Stimulated activated CD8-positive, alpha-beta memory T cell treated with anti-CD3 and anti-CD28 coated beads, Interleukin-7, amount 100 ng/mL, for 24 hours (primary cell): ENCODE results near the gene GAPDHS.

ENCODE experiments used
- DNase-seq: peaks from one replicate; pipeline ENCODE4 v3.0.0-alpha.2; 2020; ENCODE audit warnings: low read depth

GAPDHS gene

GRCh38 chr19:35510626-35510964 lies 22.7 kb upstream of the GAPDHS start:
- DNase-seq = no peak

GRCh38 chr19:35511337-35511736 lies 21.9 kb upstream of the GAPDHS start:
- DNase-seq = no peak

- no peak for DNase-seq
These were observed 20.2 kb upstream of the GAPDHS start for GRCh38 chr19:35512831-35513627.

GRCh38 chr19:35513628-35514281 lies 19.5 kb upstream of the GAPDHS start, which contains the start of gene DMKN:
DMKN (minus strand) TSS chr19:35513649; CDS start chr19:35513475, 174 bp downstream.
- DNase-seq = no peak

- DNase-seq = no peak
These were observed 18.9 kb upstream of the GAPDHS start for GRCh38 chr19:35514282-35514809.

GRCh38 chr19:35516310-35516709 lies 16.9 kb upstream of the GAPDHS start:
- DNase-seq = no peak

GRCh38 chr19:35517342-35517741 lies 15.9 kb upstream of the GAPDHS start:
- DNase-seq = no peak

GRCh38 chr19:35518313-35518712 lies 14.9 kb upstream of the GAPDHS start:
- no peak for DNase-seq

GRCh38 chr19:35519291-35519690 lies 14.0 kb upstream of the GAPDHS start:
- DNase-seq = no peak

- no peak for DNase-seq
These were observed 12.0 kb upstream of the GAPDHS start for GRCh38 chr19:35521124-35521743.

- DNase-seq = no peak
These were observed 10.4 kb upstream of the GAPDHS start for GRCh38 chr19:35522745-35523327.

GRCh38 chr19:35524181-35524837 lies 8.9 kb upstream of the GAPDHS start:
- DNase-seq = no peak

GRCh38 chr19:35525873-35526272 lies 7.4 kb upstream of the GAPDHS start:
- no peak for DNase-seq

- no peak for DNase-seq
These were observed 4.8 kb upstream of the GAPDHS start, which contains the start of gene SBSN for GRCh38 chr19:35528218-35529038. SBSN (minus strand) TSS chr19:35528311; CDS start chr19:35528281, 30 bp downstream.

GRCh38 chr19:35529241-35530218 lies 3.7 kb upstream of the GAPDHS start:
- no peak for DNase-seq

GRCh38 chr19:35531291-35531690 lies 2.0 kb upstream of the GAPDHS start:
- DNase-seq = no peak

- no peak for DNase-seq
These were observed 651 bp downstream of the GAPDHS start for GRCh38 chr19:35533822-35534392.

- DNase-seq = no peak
These were observed 1.7 kb downstream of the GAPDHS start for GRCh38 chr19:35534803-35535480.

- DNase-seq = no peak
These were observed 6.1 kb downstream of the GAPDHS start for GRCh38 chr19:35539314-35539713.
